GM12878 (cell line): ENCODE measurements around the gene PRRG3.

Experiments used
- ETV6 ChIP-seq, 2 experiments: fragments of 450-650 bp in 1 of 2; IDR thresholded peaks in 1 of 2; conservative IDR thresholded peaks in 1 of 2; 2 replicates each; pipeline ENCODE4 v1.6.1; 2014; ENCODE audit warnings: antibody characterized with exemption in 1 of 2, borderline replicate concordance in 1 of 2, low read depth in 1 of 2, mild to moderate bottlenecking in 1 of 2, moderate library complexity in 1 of 2
- HDAC6 ChIP-seq: fragments of 200-600 bp; sonication (generic); IDR thresholded peaks from one replicate; pipeline ENCODE4 v1.8.0; 2017; ENCODE audit warnings: antibody characterized with exemption; ENCODE audit not compliant: unreplicated experiment
- NFYA ChIP-seq: IDR thresholded peaks from 2 replicates; pipeline ENCODE4 v1.6.1; 2011; ENCODE audit warnings: low read depth, mild to moderate bottlenecking, low read length, improper control_type of control experiment, borderline replicate concordance
- PAX8 ChIP-seq: fragments of 450-650 bp; IDR thresholded peaks from 2 replicates; pipeline ENCODE4 v1.6.1; 2017; ENCODE audit warnings: mild to moderate bottlenecking, moderate library complexity
- POLR2A ChIP-seq: IDR thresholded peaks from 2 replicates; pipeline ENCODE4 v1.6.1; 2011; ENCODE audit warnings: low read depth, mild to moderate bottlenecking, low read length
- SMAD5 ChIP-seq: IDR thresholded peaks from 2 replicates; pipeline ENCODE4 v1.6.1; 2016; ENCODE audit warnings: antibody characterized with exemption, low read depth
- SRF ChIP-seq, 2 experiments: IDR thresholded peaks; 2 replicates each; pipeline ENCODE4 v1.6.1; 2011; ENCODE audit warnings: low read depth in 2 of 2, low read length in 2 of 2, mild to moderate bottlenecking in 1 of 2, moderate library complexity in 1 of 2
- TCF3 ChIP-seq: IDR thresholded peaks from 2 replicates; pipeline ENCODE4 v1.6.1; 2012; ENCODE audit warnings: low read depth, mild to moderate bottlenecking, low read length, borderline replicate concordance; ENCODE audit not compliant: insufficient read depth
- ZBED1 ChIP-seq: IDR thresholded peaks from 2 replicates; pipeline ENCODE4 v1.6.1; 2016; ENCODE audit warnings: borderline replicate concordance
- TF ChIP-seq, protein P1 (sequence below), 3 experiments: IDR thresholded peaks in 2 of 3; conservative IDR thresholded peaks in 1 of 3; 2 replicates each; pipeline ENCODE4 v1.5.1; 2011; ENCODE audit warnings: low read depth in 3 of 3, low read length in 3 of 3, mild to moderate bottlenecking in 3 of 3, control low read depth in 2 of 3, moderate library complexity in 2 of 3, inconsistent platforms in 1 of 3, mixed read lengths in 1 of 3; ENCODE audit not compliant: control insufficient read depth in 2 of 3, insufficient read depth in 1 of 3; ENCODE audit errors: extremely low read depth in 1 of 3
- TF ChIP-seq, protein P2 (sequence below): IDR thresholded peaks from 2 replicates; pipeline ENCODE4 v1.6.1; 2012; ENCODE audit warnings: low read depth, low read length, improper control_type of control experiment
- TF ChIP-seq, protein P3 (sequence below): fragments of 450-650 bp; IDR thresholded peaks from 2 replicates; pipeline ENCODE4 v1.6.1; 2017; ENCODE audit warnings: borderline replicate concordance
- TF ChIP-seq, protein P4 (sequence below): IDR thresholded peaks from 2 replicates; pipeline ENCODE4 v1.6.1; 2011; ENCODE audit warnings: low read depth, low read length, improper control_type of control experiment, borderline replicate concordance
- TF ChIP-seq, protein P5 (sequence below): fragments of 450-650 bp; IDR thresholded peaks from 2 replicates; pipeline ENCODE4 v1.6.1; 2017; ENCODE audit warnings: mild to moderate bottlenecking, low read depth, inconsistent platforms; ENCODE audit not compliant: poor library complexity, severe bottlenecking

DNA sequence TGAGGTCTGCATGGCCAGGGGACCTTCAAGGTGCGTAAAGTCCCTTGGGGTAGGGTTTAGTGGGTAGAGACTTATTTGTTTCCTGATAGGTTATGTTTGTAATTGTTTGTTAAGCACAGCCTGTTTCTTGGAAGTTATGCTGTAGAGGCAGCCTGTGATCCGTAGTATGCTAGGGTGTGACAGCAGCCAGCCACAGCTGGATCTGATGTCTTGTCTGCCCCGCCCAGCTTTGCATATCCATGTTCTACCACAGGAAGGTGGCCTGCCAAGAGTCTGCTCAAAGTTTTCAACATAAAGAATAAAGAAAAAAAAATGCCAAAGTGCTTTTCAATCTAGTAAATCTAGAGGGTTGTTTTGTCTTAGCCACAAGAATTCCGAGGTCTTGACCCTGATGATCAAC is 19.1 kb upstream of the PRRG3 start:
- TF ChIP-seq SMAD5 (no peak), POLR2A (no peak), HDAC6 (no peak), ZBED1 (no peak), PAX8 (no peak), TCF3 (no peak), ETV6 (conservative IDR thresholded peaks at IDR 0.05 in 1 of 2, IDR thresholded peaks at IDR 0.05 in 1 of 2; ENCODE audit: borderline replicate concordance in 1 of 2, low read depth in 1 of 2) (no peak), NFYA (no peak), SRF (IDR thresholded peaks at IDR 0.05; ENCODE audit: low read depth in 2 of 2, low read length in 2 of 2) (no peak)
- TF ChIP-seq, protein P1, sequence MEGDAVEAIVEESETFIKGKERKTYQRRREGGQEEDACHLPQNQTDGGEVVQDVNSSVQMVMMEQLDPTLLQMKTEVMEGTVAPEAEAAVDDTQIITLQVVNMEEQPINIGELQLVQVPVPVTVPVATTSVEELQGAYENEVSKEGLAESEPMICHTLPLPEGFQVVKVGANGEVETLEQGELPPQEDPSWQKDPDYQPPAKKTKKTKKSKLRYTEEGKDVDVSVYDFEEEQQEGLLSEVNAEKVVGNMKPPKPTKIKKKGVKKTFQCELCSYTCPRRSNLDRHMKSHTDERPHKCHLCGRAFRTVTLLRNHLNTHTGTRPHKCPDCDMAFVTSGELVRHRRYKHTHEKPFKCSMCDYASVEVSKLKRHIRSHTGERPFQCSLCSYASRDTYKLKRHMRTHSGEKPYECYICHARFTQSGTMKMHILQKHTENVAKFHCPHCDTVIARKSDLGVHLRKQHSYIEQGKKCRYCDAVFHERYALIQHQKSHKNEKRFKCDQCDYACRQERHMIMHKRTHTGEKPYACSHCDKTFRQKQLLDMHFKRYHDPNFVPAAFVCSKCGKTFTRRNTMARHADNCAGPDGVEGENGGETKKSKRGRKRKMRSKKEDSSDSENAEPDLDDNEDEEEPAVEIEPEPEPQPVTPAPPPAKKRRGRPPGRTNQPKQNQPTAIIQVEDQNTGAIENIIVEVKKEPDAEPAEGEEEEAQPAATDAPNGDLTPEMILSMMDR (IDR thresholded peaks at IDR 0.05 in 2 of 3, conservative IDR thresholded peaks at IDR 0.05 in 1 of 3; ENCODE audit: control insufficient read depth in 2 of 3, extremely low read depth in 1 of 3, insufficient read depth in 1 of 3, low read depth in 3 of 3, low read length in 3 of 3): no peak
- TF ChIP-seq, protein P2, sequence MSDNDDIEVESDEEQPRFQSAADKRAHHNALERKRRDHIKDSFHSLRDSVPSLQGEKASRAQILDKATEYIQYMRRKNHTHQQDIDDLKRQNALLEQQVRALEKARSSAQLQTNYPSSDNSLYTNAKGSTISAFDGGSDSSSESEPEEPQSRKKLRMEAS: no peak
- TF ChIP-seq, protein P3, sequence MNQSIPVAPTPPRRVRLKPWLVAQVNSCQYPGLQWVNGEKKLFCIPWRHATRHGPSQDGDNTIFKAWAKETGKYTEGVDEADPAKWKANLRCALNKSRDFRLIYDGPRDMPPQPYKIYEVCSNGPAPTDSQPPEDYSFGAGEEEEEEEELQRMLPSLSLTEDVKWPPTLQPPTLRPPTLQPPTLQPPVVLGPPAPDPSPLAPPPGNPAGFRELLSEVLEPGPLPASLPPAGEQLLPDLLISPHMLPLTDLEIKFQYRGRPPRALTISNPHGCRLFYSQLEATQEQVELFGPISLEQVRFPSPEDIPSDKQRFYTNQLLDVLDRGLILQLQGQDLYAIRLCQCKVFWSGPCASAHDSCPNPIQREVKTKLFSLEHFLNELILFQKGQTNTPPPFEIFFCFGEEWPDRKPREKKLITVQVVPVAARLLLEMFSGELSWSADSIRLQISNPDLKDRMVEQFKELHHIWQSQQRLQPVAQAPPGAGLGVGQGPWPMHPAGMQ: no peak
- TF ChIP-seq, protein P4, sequence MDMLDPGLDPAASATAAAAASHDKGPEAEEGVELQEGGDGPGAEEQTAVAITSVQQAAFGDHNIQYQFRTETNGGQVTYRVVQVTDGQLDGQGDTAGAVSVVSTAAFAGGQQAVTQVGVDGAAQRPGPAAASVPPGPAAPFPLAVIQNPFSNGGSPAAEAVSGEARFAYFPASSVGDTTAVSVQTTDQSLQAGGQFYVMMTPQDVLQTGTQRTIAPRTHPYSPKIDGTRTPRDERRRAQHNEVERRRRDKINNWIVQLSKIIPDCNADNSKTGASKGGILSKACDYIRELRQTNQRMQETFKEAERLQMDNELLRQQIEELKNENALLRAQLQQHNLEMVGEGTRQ: no peak
- TF ChIP-seq, protein P5, sequence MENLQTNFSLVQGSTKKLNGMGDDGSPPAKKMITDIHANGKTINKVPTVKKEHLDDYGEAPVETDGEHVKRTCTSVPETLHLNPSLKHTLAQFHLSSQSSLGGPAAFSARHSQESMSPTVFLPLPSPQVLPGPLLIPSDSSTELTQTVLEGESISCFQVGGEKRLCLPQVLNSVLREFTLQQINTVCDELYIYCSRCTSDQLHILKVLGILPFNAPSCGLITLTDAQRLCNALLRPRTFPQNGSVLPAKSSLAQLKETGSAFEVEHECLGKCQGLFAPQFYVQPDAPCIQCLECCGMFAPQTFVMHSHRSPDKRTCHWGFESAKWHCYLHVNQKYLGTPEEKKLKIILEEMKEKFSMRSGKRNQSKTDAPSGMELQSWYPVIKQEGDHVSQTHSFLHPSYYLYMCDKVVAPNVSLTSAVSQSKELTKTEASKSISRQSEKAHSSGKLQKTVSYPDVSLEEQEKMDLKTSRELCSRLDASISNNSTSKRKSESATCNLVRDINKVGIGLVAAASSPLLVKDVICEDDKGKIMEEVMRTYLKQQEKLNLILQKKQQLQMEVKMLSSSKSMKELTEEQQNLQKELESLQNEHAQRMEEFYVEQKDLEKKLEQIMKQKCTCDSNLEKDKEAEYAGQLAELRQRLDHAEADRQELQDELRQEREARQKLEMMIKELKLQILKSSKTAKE: no peak
